DND-41 (cell line): Measurements from ENCODE around the gene IGFBP5.

ENCODE experiments used
- EZH2 ChIP-seq: IDR thresholded peaks from 3 replicates; pipeline ENCODE4 v1.6.1; 2012; ENCODE audit warnings: borderline replicate concordance, low read depth, mild to moderate bottlenecking, moderate library complexity, low read length, inconsistent platforms; ENCODE audit not compliant: severe bottlenecking
- TF ChIP-seq, protein P1 (sequence below): IDR thresholded peaks from 2 replicates; pipeline ENCODE4 v1.5.1; 2012; ENCODE audit warnings: borderline replicate concordance, low read length, moderate library complexity, mild to moderate bottlenecking; ENCODE audit not compliant: poor library complexity, severe bottlenecking; ENCODE audit errors: extremely low read depth

DNA sequence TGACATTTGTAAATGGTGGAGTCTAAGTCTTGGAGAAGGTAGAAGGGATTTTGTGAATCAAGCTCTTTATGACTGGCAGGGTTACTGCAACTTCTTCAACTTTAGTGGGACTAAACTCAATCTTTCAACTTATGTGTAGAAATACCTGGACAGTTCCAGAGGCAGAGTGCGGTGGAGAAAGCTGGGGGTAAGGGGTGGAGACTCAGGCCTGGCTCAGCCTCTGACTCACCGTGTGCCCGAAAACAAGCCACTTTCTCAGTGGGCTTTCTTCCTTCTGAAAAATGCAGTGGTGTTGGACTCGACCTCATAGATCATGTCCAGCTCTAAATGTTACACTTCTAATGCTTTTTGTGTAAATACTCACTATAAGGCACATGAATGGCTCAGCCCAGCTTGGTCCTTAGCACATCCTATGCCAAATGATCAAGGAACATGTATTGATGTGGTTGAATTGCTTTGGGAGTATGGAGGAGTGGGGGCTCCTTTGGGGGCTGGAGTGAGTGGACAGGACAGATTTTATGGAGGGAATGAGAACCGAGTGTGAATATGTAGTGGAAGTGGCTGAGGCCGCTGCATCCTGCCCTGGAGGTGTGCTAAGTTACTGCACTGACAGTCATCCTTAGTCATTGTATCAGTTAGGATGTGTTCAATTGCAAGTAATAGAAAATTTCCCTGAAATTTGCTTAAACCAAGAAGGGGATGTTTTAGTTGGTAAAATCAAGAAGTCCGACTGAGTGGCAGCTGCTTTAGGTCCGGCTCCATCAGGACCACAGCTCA, 32.2 kb upstream of the IGFBP5 start:
- TF ChIP-seq, protein P1, sequence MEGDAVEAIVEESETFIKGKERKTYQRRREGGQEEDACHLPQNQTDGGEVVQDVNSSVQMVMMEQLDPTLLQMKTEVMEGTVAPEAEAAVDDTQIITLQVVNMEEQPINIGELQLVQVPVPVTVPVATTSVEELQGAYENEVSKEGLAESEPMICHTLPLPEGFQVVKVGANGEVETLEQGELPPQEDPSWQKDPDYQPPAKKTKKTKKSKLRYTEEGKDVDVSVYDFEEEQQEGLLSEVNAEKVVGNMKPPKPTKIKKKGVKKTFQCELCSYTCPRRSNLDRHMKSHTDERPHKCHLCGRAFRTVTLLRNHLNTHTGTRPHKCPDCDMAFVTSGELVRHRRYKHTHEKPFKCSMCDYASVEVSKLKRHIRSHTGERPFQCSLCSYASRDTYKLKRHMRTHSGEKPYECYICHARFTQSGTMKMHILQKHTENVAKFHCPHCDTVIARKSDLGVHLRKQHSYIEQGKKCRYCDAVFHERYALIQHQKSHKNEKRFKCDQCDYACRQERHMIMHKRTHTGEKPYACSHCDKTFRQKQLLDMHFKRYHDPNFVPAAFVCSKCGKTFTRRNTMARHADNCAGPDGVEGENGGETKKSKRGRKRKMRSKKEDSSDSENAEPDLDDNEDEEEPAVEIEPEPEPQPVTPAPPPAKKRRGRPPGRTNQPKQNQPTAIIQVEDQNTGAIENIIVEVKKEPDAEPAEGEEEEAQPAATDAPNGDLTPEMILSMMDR: no peak
- TF ChIP-seq EZH2: no peak
